NOMO-1 (cell line): ENCODE data around the gene ZNF354B.
"Not testable (repeated sequence)": the region's sequence is repeated elsewhere in the genome, so short reads cannot be mapped to it uniquely, and the experiment has no call there.

Experiments used
- DNase-seq, 2 experiments: peaks; one replicate each; lab custom pipeline; 2025; ENCODE audit not compliant: unreplicated experiment in 2 of 2; lab: John Stamatoyannopoulos, UW

Gene ZNF354B

DNA sequence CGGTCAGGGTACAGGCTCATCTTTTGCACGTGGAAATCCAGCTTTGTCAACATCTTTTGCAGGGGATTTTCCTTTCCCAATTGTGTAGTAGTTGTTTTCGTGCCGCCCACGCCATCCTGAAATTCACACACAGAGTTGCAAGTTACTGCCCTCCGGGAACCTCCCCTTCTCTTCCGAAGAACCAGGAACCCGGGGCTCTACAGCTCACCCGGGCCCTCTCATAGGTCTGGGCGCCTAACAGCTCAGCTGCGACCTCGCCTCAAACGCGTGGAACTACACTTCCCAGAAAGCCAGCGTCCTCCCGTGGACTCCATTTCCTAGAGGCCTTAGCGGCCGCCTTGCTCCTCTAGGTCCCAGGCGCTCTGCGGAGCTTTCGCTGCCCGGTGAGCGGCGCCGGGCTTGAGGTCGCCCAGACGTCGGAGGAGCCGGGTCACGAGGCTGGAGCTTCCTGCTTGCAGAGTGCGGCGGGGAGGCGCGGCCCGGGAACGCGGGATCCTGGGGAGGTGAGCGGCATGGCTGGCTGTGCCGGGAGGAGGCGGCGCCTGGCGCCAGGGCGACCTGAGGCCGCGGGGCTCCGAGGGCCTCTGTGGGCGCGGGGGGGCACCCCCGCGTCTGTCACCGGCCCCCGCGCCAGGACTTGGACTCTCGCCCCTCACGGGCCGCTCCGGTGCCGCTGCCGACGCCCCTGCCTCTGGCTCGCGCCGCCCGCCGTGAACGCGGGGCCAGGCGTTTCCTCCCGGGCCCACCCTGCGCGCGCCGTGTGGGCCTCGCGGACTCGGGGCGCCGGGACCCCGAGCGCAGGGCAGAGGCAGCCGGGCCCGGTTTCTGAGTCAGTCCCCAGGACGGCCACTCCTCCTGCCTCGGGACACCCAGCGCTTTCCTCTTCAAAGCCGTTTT, at the start of gene ZNF354B:
TSS of gene ZNF354B (plus strand) at position 329 of the 897 bp plus-strand sequence. CDS start 1,095 bp downstream, outside the sequence.
- peak; percentile 93 to 94 for DNase-seq

DNA sequence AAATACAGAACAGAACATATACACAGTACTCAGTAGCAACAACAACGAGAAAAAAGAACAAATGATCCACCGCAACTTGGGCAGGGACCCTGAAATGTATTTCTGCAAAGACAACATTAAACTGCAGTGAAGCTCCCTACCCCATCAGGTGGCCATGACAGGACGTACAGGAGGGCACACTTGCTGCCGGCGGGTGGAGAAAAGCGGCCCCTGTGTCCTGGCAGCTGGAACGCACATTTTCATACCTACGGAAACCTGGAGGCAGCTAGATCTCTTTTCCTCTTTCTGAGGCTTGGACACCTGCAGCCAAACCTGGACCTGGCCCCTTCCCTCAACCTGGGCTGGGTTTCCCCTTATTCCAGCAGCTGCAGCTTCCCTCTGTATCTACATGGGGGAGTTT, 42.2 kb upstream of the ZNF354B start:
- DNase-seq = no peak

DNA sequence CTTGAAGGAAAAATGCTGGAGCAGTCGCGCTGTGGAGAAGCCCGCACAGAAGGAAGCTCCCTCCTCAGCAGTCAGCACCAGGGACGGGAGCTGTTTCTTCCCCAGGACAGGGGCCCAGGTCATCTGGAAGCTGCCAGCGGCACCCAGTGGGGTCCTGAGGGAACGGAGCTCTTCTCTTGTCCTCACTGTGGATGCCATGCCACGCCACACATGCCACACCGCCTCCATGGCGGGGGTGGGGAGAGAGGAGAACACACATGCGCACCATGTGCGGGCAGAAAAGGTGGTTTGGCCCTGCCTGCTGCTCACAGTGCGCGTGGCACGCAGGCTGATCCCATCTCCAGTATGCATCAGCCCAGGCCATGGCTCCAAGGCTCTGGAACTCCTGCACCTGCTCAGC, 41.7 kb upstream of the ZNF354B start:
- no peak for DNase-seq

DNA sequence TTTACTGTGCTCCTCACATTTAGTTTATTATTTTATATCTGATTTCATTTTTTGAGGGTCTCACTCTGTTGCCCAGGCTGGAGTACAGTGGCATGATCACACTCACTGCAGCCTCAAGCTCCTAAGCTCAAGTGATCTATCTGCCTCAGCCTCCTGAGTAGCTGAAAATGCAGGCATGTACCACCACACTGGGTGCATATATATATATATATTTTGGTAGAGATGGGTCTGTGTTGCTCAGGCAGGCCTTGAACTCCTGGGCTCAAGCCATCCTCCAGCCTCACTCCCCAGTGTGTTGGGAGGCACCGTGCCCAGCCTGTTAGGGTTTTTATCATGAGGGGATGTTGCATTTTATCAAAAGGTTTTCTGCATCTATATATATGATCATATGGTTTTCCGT, 39.8 kb upstream of the ZNF354B start:
- no peak for DNase-seq

DNA sequence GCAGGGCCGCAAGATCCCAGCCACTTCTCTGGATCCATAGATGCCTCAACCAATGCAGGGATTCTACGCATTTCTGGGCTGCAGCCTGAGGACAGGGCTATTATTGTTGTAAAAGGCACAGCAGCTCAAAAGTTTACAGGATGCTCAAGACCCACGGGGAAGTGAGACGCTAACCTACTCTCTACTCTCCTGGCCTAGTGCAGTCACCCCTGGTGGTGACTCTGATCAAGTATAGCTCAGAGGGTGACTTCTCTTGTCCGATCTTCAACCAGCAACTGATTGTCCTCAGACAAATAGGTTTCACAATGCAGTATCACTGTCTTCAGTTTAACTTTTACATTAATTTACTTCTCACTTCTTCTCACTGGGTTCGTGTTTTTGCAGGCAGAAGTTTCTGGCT, 34.3 kb upstream of the ZNF354B start:
- no peak for DNase-seq

DNA sequence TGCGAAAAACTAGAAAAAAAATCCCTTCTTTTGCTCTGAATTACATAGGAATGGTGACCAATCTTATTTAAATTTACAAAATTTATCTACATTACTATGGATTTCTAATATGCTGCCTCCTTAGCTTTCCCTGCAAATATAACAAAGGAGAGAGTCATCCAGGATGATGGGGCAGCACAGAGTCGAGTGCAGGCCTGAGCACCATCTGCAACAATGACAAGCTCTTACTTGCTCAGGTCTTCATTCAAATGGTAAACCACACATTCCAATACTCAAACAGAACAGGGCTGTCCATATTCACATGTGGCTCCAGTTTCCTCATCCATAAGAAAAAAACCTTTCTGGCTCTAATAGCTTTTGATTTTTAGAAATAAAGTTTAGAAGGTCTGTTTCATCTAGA, 33.5 kb upstream of the ZNF354B start:
- DNase-seq = no peak

DNA sequence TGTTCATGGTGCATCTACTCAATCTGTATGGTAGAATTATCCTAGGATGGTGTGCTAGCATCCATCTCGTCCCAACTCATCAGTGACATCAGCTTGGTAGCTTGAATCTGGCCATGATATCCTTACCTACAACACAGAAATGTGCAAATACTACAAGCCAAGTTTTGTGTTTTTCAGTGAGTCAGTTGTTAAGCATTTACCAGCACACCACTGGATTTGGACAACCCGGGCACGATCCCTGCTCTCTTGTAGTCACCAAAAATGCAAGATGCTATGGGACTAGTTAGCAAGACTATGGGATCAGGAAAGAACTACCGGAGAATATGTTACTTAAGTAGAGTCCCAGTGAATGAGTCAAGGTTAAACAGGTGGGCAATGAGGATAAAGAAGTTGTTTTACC, 32.1 kb upstream of the ZNF354B start:
- DNase-seq = no peak

DNA sequence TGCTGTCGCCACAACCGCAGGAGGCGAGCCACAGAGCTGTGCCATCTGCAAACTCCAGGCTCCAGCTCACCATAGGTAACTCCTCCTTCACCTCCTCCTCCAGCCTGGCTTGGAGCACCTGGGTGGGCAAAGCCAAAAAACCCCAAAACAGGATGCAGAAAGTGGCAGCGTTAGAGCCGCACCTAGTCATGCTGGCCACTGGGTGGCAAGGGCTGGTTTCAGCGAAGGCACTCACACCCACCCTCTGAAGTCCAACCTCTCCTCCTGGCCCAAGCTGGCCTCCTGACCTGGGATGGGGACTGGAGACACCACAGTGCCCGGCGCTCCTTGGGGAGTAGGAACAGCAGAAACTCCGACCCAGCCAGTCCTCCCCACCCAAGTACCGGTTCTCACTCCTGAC, 28.7 kb upstream of the ZNF354B start:
- no peak for DNase-seq

DNA sequence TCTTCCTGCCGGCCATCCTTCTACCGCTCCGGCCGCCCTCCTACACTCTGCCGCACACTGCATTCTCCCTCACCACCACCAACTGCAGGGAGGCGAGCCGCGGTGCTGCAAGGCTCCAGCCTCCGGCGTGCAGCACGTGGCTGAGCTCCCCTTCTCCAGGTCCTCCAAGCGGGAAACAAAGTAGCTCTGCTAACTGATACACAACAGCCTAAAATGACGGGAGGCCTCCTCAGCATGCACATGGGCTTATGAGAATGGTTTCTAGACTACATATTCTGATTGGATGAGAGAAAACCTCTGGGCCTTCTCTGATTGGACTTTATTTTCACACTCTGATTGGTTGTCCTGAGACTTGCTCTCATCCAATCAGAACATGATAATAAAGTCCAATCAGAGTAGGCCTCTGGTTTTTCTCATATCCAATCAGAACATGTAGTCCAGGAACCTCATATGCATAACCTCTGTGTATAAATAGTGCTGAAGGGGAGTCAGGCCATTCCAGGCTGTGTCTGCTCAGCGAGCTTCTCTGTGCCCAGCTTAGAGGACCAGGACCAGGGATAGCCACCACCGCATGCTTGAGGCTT, 27.0 kb upstream of the ZNF354B start:
- no peak for DNase-seq

DNA sequence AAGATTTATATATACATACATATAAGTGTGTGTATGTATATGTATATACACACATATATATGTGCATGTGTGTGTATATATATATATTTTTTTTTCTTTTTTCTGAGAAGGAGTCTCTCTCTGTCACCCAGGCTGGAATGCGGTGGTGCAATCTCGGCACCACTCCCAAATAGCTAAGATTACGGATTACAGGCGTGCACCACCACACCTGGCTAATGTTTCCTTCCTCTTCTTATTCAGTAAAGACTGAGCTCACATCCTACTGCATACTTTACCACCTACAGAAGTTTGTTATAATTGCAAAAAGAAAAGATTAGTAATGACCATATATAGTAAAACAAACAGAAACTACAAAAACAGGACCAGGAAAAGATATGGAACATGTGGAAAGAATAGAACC, 23.1 kb upstream of the ZNF354B start:
- DNase-seq = no peak

DNA sequence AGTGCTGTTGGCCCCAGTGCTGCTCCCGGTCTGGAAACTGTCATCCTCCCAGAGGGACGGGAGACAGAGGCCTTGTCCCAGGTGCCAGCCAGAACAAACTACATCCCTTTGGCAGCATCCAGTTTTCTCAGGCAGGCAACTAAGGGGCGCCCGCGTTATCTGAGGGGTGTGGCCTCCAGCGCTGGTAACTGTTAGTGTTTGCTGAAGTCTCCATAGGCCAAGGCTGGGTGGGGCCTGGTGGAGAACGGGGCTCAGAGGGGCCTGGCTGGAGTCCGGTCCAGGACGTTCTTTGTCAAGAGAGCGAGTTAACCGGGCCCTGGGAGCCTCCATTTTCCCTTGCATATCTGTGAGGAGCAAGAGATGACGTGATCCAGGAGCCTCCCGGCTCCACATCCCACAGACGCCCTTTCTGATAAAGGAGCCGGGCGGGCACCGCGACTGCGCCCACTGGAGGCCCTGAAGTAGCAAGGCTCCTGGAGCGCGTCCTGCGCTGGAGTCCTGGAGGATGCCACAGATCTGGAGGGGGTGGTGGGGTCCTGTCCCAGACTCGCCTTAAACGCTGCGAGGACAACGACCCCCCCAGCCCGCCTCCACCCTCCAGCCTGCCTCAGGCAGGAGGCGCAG, 20.9 kb upstream of the ZNF354B start:
- DNase-seq = not testable (repeated sequence)

DNA sequence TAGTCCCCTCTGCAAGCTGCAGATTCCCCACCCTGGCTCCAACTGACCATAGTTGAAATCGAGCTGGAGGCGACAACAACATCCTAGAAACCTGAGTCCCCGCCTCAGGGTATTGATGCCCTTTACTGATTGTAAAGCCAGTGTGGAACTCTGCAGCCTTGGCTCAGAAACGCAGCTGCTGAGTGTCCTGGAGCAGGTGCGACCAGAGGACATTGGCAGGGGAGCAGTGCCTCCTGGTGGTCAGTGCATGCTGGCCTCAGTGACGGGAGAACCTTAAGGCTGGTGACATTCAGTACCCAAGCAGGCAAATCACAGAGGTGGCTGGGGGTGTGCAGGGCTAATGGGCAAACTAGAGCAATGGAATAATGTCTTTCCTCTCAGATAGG, 20.4 kb upstream of the ZNF354B start:
- peak in 1 of 2 experiments; percentile 23 for DNase-seq

DNA sequence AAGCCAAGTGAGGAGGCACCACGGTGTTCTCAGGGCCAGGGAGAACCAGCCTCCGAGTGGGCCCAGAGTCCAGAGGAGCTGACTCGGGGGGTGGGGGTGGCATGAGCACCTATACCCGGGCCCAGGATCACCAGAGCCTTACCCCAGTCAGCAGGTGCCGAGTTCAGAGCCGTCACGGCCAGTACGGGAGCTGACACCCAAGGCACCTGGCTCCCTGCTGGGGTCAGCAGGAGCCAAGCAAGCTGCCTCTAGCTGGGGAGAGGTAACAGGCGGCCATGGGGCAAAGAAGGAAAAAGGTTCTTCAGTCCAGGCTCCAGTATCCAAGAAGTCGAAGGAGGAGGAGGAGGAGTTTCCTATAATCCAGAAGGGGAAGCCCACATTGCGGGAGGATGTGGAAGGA, 19.4 kb upstream of the ZNF354B start:
- DNase-seq = not testable (repeated sequence)

DNA sequence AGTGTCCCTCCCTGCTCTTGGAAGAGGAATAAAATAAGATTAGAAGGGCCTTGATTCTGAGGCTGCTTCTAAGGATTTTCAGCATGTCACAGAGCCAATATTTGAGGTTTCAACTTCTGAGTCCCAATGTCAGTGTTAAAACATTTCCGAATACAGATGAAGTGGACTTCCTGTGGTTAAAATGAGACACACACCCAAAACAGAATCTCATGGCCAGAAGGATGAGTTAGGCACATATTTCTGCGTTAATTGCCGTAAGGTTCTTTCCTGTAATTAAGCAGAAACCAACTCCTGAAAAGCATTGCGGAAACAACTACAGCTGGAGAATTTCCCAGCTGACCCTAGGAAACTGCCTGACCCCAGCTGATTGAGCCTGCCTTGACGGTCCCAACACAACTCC, 10.4 kb upstream of the ZNF354B start:
- DNase-seq = peak; percentile 44 to 72

DNA sequence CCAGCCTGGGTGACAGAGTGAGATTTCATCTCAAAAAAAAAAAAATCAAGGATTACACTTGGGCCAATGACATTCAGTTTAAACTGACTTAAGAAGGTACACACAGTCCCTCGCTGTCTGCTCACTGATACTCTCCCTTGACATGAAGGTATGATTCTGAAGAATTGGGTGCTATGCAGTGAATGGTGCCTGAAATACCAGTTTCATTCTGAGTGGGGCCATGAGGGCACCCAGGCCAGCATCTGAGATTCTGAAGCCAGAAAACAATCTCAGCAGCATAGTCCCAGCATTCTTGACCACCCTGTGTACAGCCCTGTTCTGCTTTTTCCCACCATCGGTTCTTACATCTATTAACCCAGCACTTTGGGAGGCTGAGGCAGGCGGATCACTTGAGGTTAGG, 7.8 kb upstream of the ZNF354B start:
- no peak for DNase-seq

DNA sequence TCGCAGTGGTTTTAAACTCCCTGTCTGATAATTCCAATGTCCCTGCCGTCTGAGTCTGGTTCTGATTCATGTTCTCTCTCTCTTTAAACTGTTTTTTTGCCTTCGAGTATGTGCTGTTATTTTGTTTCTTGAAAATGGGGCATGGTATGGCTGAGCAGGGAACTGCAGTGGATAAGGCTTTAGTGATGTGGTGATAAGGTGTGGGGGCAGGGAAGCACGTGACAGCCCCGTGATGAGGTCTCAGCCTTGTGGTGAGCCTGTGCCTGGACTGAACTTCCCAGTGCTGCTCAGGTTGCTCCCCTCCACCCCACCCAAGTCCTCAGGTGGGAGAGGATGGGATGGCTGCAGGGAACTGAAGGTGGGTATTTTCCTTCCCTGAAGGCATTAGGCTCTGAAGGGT, 5.5 kb upstream of the ZNF354B start:
- no peak for DNase-seq

DNA sequence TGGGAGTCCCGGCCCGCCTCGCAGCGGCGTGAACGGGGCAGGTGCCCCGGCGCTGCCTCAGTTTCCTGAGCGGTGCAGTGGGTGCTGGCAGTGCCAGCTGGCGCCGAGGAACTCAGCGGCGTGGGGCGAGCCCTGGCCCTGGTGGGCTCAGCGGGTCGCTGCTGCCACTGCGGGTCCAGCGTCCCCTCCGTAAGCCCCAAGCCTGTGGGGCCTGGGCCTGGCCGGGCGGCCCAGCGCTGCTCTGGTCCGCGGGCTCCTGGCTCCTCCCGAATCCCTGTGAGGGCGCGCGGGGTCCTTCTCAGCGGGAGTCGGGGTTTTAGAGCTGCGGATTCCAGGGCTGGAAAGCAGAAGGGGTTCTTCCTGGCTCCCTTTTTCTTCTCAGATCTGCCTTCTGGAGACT, 862 bp downstream of the ZNF354B start:
- not testable (repeated sequence) for DNase-seq

DNA sequence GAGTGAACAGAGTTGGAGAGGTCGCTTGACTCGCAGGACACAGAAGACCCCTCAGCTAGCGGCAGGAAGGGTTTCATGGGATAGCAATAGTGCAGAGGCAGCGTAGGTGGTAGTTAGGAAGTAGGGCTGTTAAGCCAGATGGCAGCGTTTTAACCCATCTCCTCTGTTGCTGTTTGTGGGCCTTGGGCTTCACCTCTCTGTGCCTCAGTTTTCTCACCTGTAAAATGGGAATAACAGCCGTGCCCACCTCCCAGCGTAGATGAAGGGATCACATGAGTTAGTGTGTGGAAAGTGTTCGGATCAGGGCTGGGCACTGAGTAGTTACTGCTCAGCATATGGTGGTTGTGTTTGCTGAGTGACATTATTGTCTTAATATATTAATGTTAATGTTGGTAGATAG, 1.9 kb downstream of the ZNF354B start:
- DNase-seq = no peak

DNA sequence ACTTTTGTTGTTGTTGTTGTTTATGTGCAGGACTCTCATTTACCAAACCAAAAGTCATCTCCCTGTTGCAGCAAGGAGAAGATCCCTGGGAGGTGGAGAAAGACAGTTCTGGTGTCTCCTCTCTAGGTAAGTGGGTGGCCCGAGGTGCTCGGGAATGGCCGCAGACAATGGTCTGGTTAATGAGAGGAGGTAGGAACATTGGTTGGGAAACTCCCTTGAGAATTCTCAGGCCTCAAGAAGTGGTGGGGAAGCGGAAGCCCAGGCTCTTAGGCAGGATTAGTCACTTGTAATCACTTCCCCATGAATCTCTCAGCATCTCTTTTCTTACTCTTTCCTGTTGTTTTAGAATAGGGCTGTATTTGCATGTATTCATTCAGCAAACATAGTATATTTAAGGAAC, 7.2 kb downstream of the ZNF354B start:
- no peak for DNase-seq

DNA sequence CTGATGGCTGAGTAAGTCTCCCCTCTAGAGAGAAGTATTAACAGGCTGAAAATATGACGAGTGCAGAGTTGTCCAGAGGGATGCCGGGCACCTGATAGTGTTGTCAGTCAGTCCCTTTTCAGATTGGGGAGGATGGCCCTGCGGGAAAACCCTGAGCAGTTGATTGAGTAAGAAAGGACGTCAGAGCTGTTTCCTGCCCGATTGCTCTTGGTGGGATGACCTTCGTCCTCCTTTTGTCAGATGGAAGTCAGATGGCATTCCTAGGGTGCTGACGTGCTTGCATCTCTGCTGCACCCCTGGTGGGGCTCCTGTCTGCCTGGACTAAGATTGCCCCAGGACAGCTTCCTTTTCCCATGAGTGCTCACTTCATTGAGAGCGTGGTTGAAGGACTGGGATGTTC, 9.8 kb downstream of the ZNF354B start:
- DNase-seq = no peak

DNA sequence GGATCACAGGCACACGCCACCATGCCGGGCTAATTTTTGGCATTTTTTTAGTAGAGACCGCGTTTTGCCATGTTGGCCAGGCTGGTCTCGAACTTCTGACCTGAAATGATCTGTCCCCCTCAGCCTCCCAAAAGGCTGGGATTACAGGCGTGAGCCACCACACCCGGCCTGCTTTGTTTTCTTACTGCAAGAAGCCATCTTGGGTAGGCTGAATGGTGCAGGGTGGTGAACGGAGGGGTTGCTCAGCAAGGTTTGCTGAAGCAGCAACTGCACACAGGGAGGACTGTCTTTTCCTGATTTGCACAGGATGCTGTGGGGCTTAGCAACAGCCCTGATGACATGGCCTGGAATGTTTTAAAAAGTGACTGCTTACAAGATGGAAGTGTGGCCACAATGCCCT, 10.7 kb downstream of the ZNF354B start:
- no peak for DNase-seq

DNA sequence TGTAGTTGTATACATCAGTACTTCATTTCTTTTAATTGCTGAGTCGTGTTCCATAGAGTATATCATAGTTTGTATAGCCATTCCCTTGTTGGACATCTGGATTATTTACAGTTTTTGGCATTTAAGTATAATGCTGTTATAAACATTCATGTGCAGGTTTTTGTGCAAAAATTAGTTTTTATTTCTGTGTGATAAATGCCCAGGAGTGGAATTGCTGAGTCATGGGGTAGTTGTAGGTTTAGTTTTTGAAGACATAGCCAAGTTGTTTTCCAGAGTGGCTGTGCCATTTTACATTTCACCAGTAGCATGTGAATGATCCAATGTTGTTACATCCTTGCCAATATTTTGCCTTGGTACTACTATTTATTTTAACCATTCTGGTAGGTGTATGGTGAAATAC, 12.5 kb downstream of the ZNF354B start:
- DNase-seq = no peak
